HL-60 (cell line): Measurements from ENCODE around the gene ACSM4.

Experiments used
- DNase-seq, 2 experiments: peaks; one replicate each; pipeline ENCODE4 v3.0.0-alpha.2; 2010 to 2020; ENCODE audit warnings: low read depth in 1 of 2, low spot score in 1 of 2
- H3K27ac ChIP-seq: fragments of 250-450 bp; sonication (Bioruptor Pico); replicated peaks from 2 replicates; pipeline ENCODE4 v1.5.1; 2020; ENCODE audit warnings: mild to moderate bottlenecking, moderate library complexity
- H3K27me3 ChIP-seq: fragments of 250-450 bp; sonication (Bioruptor Pico); 2 replicates; pipeline ENCODE4 v1.5.1; 2021; ENCODE audit warnings: mild to moderate bottlenecking, moderate library complexity; ENCODE audit not compliant: insufficient read depth, poor library complexity, severe bottlenecking
- H3K4me3 ChIP-seq: replicated peaks from 2 replicates; pipeline ENCODE4 v1.5.1; 2011; ENCODE audit warnings: mild to moderate bottlenecking, control low read depth, low read length; ENCODE audit not compliant: insufficient read depth
- GABPA ChIP-seq: IDR thresholded peaks from 2 replicates; pipeline ENCODE4 v1.6.1; 2012; ENCODE audit warnings: low read depth
- POLR2AphosphoS5 ChIP-seq: IDR thresholded peaks from 2 replicates; pipeline ENCODE4 v1.6.1; 2012; ENCODE audit warnings: low read depth
- SPI1 ChIP-seq: IDR thresholded peaks from 2 replicates; pipeline ENCODE4 v1.6.1; 2012; ENCODE audit warnings: low read depth, mild to moderate bottlenecking, borderline replicate concordance
- long read RNA-seq: library from polyadenylated mRNA; unstranded; transcript quantifications from one replicate; pipeline ENCODE4 v2.0.0, GENCODE V29; 2020
- TF ChIP-seq, protein P1 (sequence below): IDR thresholded peaks from 2 replicates; pipeline ENCODE4 v1.6.1; 2012; ENCODE audit warnings: low read depth; ENCODE audit not compliant: insufficient replicate concordance
- TF ChIP-seq, protein P2 (sequence below): IDR thresholded peaks from one replicate; pipeline ENCODE4 v1.5.1; 2011; ENCODE audit warnings: low read length, control low read depth, inconsistent platforms; ENCODE audit not compliant: insufficient read depth

Gene ACSM4, protein sequence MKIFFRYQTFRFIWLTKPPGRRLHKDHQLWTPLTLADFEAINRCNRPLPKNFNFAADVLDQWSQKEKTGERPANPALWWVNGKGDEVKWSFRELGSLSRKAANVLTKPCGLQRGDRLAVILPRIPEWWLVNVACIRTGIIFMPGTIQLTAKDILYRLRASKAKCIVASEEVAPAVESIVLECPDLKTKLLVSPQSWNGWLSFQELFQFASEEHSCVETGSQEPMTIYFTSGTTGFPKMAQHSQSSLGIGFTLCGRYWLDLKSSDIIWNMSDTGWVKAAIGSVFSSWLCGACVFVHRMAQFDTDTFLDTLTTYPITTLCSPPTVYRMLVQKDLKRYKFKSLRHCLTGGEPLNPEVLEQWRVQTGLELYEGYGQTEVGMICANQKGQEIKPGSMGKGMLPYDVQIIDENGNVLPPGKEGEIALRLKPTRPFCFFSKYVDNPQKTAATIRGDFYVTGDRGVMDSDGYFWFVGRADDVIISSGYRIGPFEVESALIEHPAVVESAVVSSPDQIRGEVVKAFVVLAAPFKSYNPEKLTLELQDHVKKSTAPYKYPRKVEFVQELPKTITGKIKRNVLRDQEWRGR
- long read RNA-seq, partial matches to known transcripts: 0 of 1 reads
- long read RNA-seq, other reads (novel, unspliced or antisense): 1 of 1 reads

DNA sequence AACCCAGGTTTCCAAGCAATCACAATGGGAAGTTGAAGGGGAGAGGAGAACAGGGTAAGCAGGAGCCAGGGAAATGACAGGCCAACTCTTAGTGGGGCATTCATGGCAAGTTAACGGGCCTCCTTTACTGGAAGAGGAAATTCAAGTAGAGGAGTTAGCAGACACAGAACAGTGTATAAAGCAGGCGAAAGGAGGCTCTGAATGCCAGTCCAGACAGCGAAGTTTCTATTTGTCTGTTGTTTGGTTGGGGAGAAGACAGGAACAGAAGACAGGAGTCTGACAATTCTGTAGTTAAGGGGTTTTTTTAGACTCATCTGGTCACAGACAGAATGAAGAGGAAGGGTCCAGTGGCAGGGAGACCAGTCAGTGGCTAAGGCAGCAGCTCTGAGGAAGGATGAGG is at the start of gene ACSM4:
TSS of gene ACSM4 (plus strand) at position 301 of the 400 bp plus-strand sequence. CDS start 260 bp downstream, outside the sequence.
- no peak for DNase-seq
- no peak within 1 kb of the TSS for H3K4me3 ChIP-seq
- TF ChIP-seq, protein P1, sequence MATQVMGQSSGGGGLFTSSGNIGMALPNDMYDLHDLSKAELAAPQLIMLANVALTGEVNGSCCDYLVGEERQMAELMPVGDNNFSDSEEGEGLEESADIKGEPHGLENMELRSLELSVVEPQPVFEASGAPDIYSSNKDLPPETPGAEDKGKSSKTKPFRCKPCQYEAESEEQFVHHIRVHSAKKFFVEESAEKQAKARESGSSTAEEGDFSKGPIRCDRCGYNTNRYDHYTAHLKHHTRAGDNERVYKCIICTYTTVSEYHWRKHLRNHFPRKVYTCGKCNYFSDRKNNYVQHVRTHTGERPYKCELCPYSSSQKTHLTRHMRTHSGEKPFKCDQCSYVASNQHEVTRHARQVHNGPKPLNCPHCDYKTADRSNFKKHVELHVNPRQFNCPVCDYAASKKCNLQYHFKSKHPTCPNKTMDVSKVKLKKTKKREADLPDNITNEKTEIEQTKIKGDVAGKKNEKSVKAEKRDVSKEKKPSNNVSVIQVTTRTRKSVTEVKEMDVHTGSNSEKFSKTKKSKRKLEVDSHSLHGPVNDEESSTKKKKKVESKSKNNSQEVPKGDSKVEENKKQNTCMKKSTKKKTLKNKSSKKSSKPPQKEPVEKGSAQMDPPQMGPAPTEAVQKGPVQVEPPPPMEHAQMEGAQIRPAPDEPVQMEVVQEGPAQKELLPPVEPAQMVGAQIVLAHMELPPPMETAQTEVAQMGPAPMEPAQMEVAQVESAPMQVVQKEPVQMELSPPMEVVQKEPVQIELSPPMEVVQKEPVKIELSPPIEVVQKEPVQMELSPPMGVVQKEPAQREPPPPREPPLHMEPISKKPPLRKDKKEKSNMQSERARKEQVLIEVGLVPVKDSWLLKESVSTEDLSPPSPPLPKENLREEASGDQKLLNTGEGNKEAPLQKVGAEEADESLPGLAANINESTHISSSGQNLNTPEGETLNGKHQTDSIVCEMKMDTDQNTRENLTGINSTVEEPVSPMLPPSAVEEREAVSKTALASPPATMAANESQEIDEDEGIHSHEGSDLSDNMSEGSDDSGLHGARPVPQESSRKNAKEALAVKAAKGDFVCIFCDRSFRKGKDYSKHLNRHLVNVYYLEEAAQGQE: no peak
- TF ChIP-seq POLR2AphosphoS5 (no peak), GABPA (no peak), SPI1 (no peak)
- TF ChIP-seq, protein P2, sequence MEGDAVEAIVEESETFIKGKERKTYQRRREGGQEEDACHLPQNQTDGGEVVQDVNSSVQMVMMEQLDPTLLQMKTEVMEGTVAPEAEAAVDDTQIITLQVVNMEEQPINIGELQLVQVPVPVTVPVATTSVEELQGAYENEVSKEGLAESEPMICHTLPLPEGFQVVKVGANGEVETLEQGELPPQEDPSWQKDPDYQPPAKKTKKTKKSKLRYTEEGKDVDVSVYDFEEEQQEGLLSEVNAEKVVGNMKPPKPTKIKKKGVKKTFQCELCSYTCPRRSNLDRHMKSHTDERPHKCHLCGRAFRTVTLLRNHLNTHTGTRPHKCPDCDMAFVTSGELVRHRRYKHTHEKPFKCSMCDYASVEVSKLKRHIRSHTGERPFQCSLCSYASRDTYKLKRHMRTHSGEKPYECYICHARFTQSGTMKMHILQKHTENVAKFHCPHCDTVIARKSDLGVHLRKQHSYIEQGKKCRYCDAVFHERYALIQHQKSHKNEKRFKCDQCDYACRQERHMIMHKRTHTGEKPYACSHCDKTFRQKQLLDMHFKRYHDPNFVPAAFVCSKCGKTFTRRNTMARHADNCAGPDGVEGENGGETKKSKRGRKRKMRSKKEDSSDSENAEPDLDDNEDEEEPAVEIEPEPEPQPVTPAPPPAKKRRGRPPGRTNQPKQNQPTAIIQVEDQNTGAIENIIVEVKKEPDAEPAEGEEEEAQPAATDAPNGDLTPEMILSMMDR: no peak
- no peak within 1 kb of the TSS for H3K27ac ChIP-seq
- no peaks in the 10 kb centered on the region for H3K27me3 ChIP-seq

DNA sequence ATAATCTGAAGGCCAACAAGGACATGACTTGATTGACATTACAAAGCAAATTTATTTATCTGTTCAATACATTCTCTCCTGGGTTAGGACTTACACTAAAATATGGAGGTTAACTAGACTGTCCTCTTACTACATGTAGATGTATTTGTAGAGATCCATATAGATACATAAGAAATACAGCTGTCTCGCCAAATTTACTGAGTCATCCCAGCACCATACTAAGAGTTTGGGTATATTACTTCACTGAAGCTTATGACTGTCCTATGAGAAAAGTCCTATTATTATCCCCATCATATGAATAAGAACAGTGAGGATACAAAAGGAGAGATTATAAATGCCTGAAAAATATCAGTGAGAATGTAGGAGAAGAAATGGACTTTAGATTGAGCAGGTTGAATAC is 44.8 kb upstream of the ACSM4 start:
- DNase-seq: no peak
- Histone ChIP-seq H3K4me3 (no peak overlapping the region), H3K27me3 (peaks cover 2% of the 10 kb centered on the region), H3K27ac (no peak overlapping the region)
- TF ChIP-seq GABPA: no peak
- TF ChIP-seq, protein P1: no peak
- TF ChIP-seq POLR2AphosphoS5: no peak
- no peak for TF ChIP-seq SPI1
- TF ChIP-seq, protein P2: no peak

DNA sequence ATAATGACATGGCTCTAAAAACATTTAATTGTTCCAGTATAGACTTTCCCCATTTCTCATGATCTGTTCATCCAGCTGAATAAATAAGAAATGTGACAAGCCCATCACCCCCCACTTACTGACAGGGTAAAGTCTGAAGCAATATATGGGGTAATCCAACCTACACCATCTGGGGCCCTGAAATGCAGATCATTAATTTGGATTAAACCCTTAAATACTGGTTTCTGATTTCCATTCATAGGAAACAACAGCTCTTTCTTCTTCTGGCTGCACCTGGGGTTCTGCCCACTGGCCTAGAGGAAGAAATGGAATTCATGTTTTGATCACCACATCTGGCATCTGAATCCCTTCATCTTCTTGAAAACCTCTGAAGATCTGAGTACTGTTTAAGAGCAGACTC is 39.3 kb upstream of the ACSM4 start:
- Histone ChIP-seq H3K4me3 (no peak overlapping the region), H3K27me3 (peaks cover 5% of the 10 kb centered on the region), H3K27ac (no peak overlapping the region)
- DNase-seq: no peak
- no peak for TF ChIP-seq SPI1
- TF ChIP-seq POLR2AphosphoS5: no peak
- TF ChIP-seq, protein P1: no peak
- TF ChIP-seq GABPA: no peak
- TF ChIP-seq, protein P2: no peak
